Transverse colon (tissue), 4 donors: ENCODE data around the gene SLIT3. TPM values are rescaled to one million over a fixed set of nuclear protein-coding genes. Genes with fewer than 3 reads are reported as not detected.
"Not testable (repeated sequence)": the region's sequence is repeated elsewhere in the genome, so short reads cannot be mapped to it uniquely, and the experiment has no call there.

Experiments used
- DNase-seq: peaks from one replicate; pipeline ENCODE4 v3.0.0-alpha.2; 2019
- H3K27ac ChIP-seq, 4 donors: fragments of 200-600 bp; sonication (generic); 2 replicates each; pipeline ENCODE4 v1.5.1; 2016 to 2018; ENCODE audit warnings: inconsistent platforms in 4 of 4
- H3K27me3 ChIP-seq: fragments of 200-600 bp; sonication (generic); 2 replicates; pipeline ENCODE4 v1.5.1; 2017; ENCODE audit warnings: inconsistent platforms
- H3K36me3 ChIP-seq, 4 donors: fragments of 200-600 bp; sonication (generic); 2 replicates each; pipeline ENCODE4 v1.5.1; 2017 to 2019; ENCODE audit warnings: inconsistent platforms in 4 of 4
- H3K4me1 ChIP-seq, 4 donors: fragments of 200-600 bp; sonication (generic); 2 replicates each; pipeline ENCODE4 v1.5.1; 2017 to 2020; ENCODE audit warnings: inconsistent platforms in 4 of 4
- H3K4me3 ChIP-seq, 4 donors: fragments of 200-600 bp; sonication (generic); 1 replicate in 1 of 4; 2 replicates in 3 of 4; pipeline versions ENCODE4 v1.5.1 to v1.6.1; 2017 to 2019; ENCODE audit warnings: inconsistent platforms in 4 of 4
- H3K9me3 ChIP-seq, 2 donors: fragments of 200-600 bp; sonication (generic); 2 replicates each; pipeline ENCODE4 v1.5.1; 2017 to 2019; ENCODE audit warnings: inconsistent platforms in 2 of 2
- EP300 ChIP-seq: sonication (generic); formaldehyde crosslinking; IDR thresholded peaks from one replicate; pipeline ENCODE4 v1.6.1; 2017; ENCODE audit warnings: antibody characterized with exemption, low read depth
- POLR2A ChIP-seq: fragments of 450-650 bp; IDR thresholded peaks from one replicate; pipeline ENCODE4 v1.6.1; 2016; ENCODE audit warnings: antibody characterized with exemption, mild to moderate bottlenecking, moderate library complexity
- POLR2AphosphoS5 ChIP-seq, 3 donors: sonication (generic); formaldehyde crosslinking; IDR thresholded peaks; one replicate each; pipeline ENCODE4 v1.6.1; 2016; ENCODE audit warnings: antibody characterized with exemption in 3 of 3
- WGBS, 2 donors: methylation state at CpG; one replicate each; pipeline ENCODE4 v1.1.5; 2018; ENCODE audit warnings: low coverage in 1 of 2; 5-methylcytosine and 5-hydroxymethylcytosine counted together
- in situ Hi-C, 4 donors: fragments of 200-750 bp; cut with MboI; loops; one replicate each; pipeline versions ENCODE4 v1.15.0 to v1.15.1; 2017; ENCODE audit warnings: low sequenced_read_pairs in 3 of 4, low pct_ligation_motif_present in 1 of 4, low pct_unique_long_range_greater_than_20kb in 1 of 4
- intact Hi-C: fragments of 100-400 bp; cut with DNase I; formaldehyde crosslinking; loops from one replicate; pipeline ENCODE4 v1.15.1; 2023; ENCODE audit warnings: low total_unique reads
- total RNA-seq, 4 donors: library from RNA; depleted of rRNA; stranded (reverse); fragments of >200 nt; gene quantifications; one replicate each; pipeline ENCODE4 v1.1.0, GENCODE V29; 2016
- TF ChIP-seq, protein P1 (sequence below), 5 experiments: fragments of 200-600 bp in 3 of 5; fragments of 450-650 bp in 2 of 5; sonication (generic) in 3 of 5; IDR thresholded peaks; 1 replicate in 2 of 5; 2 replicates in 3 of 5; pipeline ENCODE4 v1.5.1; 2016 to 2017; ENCODE audit warnings: antibody characterized with exemption in 5 of 5, inconsistent platforms in 3 of 5, mild to moderate bottlenecking in 2 of 5, moderate library complexity in 1 of 5

Gene SLIT3
- total RNA-seq, 4 donors from 2014 or later: 6.7 to 60.5 (median 9.6) TPM

DNA sequence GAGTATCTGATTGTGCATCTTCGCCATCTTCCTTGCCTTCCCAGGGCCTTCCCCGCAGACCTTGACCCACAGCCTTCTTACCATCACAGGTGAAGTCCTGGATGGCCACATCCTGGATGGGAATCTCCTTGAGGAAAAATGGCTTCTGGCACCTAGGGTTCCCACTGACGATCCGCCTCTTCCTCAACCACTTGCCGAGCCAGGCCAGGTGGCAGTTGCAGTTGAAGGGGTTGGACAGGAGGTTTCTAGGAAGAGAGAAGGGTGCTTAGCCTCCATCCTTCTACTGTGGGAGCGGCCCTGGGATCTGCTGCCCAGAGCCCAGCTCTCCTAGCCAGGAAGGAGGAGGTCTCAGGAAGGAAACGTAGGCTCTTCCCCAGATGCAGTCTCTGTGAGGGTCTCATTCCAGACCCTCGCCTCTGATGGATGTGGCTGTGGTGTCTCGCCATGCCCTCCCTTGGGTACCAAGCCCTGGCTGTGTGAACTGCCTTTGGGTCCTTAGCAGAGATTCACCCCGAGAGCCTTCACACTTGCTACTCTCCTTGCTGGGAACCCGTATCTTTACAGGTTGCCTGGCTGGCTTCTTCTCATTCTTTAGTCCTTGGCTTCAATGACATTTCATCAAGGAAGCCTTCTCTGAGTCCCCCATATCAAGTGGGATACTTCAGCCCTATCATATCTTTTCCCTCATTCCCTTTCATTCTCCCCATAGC, 551.4 kb downstream of the SLIT3 start:
- 93% methylated on average over 11 of the region's 11 CpGs; no CpG with 5 or more reads in 1 of the 2 donors for WGBS, 2 donors
- TF ChIP-seq, protein P1, sequence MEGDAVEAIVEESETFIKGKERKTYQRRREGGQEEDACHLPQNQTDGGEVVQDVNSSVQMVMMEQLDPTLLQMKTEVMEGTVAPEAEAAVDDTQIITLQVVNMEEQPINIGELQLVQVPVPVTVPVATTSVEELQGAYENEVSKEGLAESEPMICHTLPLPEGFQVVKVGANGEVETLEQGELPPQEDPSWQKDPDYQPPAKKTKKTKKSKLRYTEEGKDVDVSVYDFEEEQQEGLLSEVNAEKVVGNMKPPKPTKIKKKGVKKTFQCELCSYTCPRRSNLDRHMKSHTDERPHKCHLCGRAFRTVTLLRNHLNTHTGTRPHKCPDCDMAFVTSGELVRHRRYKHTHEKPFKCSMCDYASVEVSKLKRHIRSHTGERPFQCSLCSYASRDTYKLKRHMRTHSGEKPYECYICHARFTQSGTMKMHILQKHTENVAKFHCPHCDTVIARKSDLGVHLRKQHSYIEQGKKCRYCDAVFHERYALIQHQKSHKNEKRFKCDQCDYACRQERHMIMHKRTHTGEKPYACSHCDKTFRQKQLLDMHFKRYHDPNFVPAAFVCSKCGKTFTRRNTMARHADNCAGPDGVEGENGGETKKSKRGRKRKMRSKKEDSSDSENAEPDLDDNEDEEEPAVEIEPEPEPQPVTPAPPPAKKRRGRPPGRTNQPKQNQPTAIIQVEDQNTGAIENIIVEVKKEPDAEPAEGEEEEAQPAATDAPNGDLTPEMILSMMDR (IDR thresholded peaks at IDR 0.05): no peak
- H3K27me3 ChIP-seq: no peaks in the 10 kb centered on the region
- H3K4me1 ChIP-seq: no peaks in the 10 kb centered on the region
- H3K9me3 ChIP-seq: no peaks in the 10 kb centered on the region
- no peak overlapping the region for H3K4me3 ChIP-seq
- in situ Hi-C loops: no loop called here
- no peaks in the 10 kb centered on the region for H3K36me3 ChIP-seq
- H3K27ac ChIP-seq: no peak overlapping the region
- DNase-seq: no peak
- intact Hi-C loops: no loop called here

DNA sequence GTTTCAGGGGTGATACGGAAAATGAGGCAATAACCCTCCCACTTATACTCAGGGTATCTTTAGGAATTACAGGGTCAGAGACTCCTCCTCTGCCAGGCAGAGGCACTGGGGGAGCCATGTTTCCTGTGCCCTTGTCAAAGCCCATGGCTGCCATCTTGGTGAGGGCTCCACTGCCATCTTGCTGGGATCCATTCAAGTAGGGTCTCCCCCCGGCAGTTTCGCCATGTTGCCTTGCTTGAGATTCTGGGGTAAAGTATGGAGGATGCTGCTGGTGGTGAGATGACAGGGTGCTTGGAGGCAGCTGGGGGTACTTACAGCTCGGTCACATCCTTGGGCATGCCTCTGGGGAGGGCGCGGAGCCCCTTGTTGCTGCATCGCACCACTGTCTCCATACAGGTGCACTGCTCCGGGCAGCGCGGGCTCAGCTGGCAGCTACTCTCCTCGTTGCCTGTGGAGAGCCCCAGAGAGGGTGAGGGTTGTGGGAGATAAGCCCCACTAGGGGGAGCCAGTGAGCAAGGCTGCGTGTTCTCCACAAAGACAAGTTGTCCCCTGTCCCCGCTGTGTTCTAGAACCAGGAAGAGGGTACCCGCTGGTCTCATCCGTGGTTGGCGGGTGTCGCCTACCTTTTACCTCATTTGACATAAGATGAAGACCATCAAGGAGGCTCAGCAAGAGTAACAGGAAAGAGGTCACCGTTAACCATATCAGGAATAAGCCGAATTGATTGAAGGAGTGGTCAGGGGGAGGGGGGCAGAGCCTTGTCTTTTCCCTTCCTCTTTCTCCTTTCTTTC, 552.8 kb downstream of the SLIT3 start:
- H3K4me3 ChIP-seq: no peak overlapping the region
- intact Hi-C loops (no loop called here), in situ Hi-C loops (no loop called here)
- H3K36me3 ChIP-seq: no peaks in the 10 kb centered on the region
- WGBS, 2 donors: 70 to 75% methylated on average over 2 to 18 of the region's 19 CpGs
- DNase-seq: peak; percentile 24
- no peaks in the 10 kb centered on the region for H3K4me1 ChIP-seq
- no peak for TF ChIP-seq POLR2AphosphoS5 (IDR thresholded peaks at IDR 0.05)
- no peak for TF ChIP-seq EP300
- TF ChIP-seq, protein P1 (IDR thresholded peaks at IDR 0.05): peak in 3 of 5 experiments; percentile 19 to 59 (median 39)
- H3K9me3 ChIP-seq: no peaks in the 10 kb centered on the region
- no peak overlapping the region for H3K27ac ChIP-seq
- H3K27me3 ChIP-seq: no peaks in the 10 kb centered on the region

DNA sequence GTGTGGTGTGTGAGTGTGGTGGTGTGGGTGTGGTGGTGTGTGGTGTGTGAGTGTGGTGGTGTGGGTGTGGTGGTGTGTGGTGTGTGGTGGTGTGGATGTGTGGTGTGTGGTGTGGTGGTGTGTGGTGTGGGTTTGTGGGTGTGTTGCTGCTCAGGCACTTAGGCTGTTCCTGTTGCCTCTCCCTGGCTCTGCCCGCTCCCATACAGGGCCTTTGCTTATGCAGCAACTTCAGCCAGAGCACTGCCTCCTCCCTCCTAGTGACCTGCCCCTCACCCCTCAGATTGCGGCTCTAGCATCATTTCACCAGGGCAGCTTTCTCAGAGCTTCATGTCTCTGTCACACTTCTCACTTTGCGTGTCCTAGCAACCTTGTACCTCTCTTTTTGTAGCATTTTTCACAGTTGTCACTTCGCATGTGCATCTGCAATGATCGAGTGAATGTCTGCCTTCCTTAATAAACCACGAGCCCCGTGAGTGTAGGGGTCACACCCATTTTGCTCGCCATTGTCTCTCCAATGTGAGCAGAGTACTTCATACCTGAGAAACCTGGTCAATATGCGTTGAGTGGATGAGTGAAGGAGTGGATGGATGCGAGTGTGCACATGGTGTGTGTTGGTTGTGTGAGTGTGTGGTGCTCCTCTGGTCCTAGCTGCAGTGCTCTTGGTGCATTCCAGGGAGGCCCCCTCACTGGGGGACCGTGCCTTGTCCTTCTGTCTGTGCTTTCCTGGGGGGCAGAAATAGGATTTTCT, 553.9 kb downstream of the SLIT3 start:
- H3K27ac ChIP-seq: no peak overlapping the region
- WGBS, 2 donors: 72 to 91% methylated on average over 7 to 11 of the region's 11 CpGs
- no peaks in the 10 kb centered on the region for H3K36me3 ChIP-seq
- H3K9me3 ChIP-seq: no peaks in the 10 kb centered on the region
- no peaks in the 10 kb centered on the region for H3K27me3 ChIP-seq
- in situ Hi-C loops: no loop called here
- no peak for DNase-seq
- TF ChIP-seq EP300 (no peak), POLR2AphosphoS5 (IDR thresholded peaks at IDR 0.05) (no peak), POLR2A (no peak)
- TF ChIP-seq, protein P1 (IDR thresholded peaks at IDR 0.05): no peak
- intact Hi-C loops: no loop called here
- H3K4me3 ChIP-seq: no peak overlapping the region
- H3K4me1 ChIP-seq: no peaks in the 10 kb centered on the region

DNA sequence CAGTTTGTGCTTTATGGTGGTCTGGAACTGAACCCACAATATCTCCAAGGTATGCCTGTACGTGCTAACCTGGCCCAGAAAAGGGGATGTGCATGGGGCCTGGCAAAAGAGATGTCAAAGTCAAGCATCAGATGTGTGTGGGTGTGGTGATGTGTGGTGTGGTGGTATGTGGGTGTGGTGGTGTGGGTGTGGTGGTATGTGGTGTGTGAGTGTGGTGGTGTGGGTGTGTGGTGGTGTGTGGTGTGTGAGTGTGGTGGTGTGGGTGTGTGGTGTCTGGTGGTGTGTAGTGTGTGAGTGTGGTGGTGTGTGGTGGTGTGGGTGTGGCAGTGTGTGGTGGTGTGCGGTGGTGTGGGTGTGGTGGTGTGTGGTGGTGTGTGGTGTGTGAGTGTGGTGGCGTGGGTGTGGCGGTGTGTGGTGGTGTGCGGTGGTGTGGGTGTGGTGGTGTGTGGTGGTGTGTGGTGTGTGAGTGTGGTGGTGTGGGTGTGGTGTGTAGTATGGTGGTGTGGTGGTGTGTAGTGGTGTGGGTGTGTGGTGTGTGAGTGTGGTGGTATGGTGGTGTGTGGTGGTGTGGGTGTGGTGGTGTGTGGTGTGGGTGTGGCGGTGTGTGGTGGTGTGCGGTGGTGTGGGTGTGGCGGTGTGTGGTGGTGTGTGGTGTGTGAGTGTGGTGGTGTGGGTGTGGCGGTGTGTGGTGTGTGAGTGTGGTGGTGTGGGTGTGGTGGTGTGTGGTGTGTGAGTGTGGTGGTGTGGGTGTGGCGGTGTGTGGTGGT, 554.6 kb downstream of the SLIT3 start:
- H3K4me1 ChIP-seq, H3K9me3 ChIP-seq, H3K27ac ChIP-seq, intact Hi-C loops, H3K27me3 ChIP-seq, H3K4me3 ChIP-seq, DNase-seq, in situ Hi-C loops, H3K36me3 ChIP-seq: not testable (repeated sequence)
- 76% methylated on average over 10 of the region's 10 CpGs; no CpG with 5 or more reads in 1 of the 2 donors for WGBS, 2 donors
